HCT116 (cell line): ENCODE measurements around the gene SMNDC1. TPM values are rescaled to one million over a fixed set of nuclear protein-coding genes. Genes with fewer than 3 reads are reported as not detected.

ENCODE experiments used
- ATAC-seq: fragments of 200-7000 bp; cut with Tn5 transposase; 2 replicates; pipeline ENCODE4 v1.9.1; 2020; ENCODE audit warnings: mild to moderate bottlenecking, moderate library complexity
- BruUV-seq: library from RNA; stranded (reverse); fragments of 400-500 nt; replicated peaks from 2 replicates; lab custom pipeline; 2021; lab: Mats Ljungman, UMichigan
- CTCF ChIA-PET: fragments of 300-600 bp; sonication (Branson Sonifier 250); formaldehyde crosslinking; loops from one replicate; lab custom pipeline; 2021; ENCODE audit warnings: antibody characterized with exemption; lab: Charles Lee
- POLR2A ChIA-PET: fragments of 300-600, 350-600 bp; sonication (Branson Sonifier 250); formaldehyde crosslinking; loops from one replicate; lab custom pipeline; 2021; ENCODE audit warnings: antibody characterized with exemption; lab: Charles Lee
- RAD21 ChIA-PET, 2 experiments: fragments of 300-600 bp; sonication (Branson Sonifier 250); formaldehyde crosslinking; loops; one replicate each; lab custom pipeline; 2023; ENCODE audit warnings: low total read pairs in 2 of 2; ENCODE audit not compliant: uncharacterized antibody in 2 of 2, unreplicated experiment in 2 of 2, low non-redundant PET in 1 of 2; lab: Charles Lee
- DNase-seq: peaks from one replicate; pipeline ENCODE4 v3.0.0-alpha.2; 2010; ENCODE audit warnings: low read depth, low spot score
- H2AFZ ChIP-seq: fragments of 200-600 bp; shearing (Covaris generic), sonication (generic); 2 replicates; pipeline ENCODE4 v1.6.1; 2017; ENCODE audit warnings: low read depth, mixed run types, mixed read lengths, antibody characterized with exemption, low read length; ENCODE audit not compliant: poor library complexity, severe bottlenecking
- H3K27ac ChIP-seq: 2 replicates; pipeline ENCODE4 v1.5.1; 2012; ENCODE audit warnings: low read depth, low read length
- H3K27me3 ChIP-seq: fragments of 200-600 bp; sonication (generic); 2 replicates; pipeline ENCODE4 v1.6.1; 2016; ENCODE audit warnings: mixed run types, low read length, mixed read lengths; ENCODE audit not compliant: insufficient read depth
- H3K36me3 ChIP-seq, 2 experiments: fragments of 200-500 bp in 1 of 2; fragments of 200-600 bp in 1 of 2; sonication (Bioruptor generic) in 1 of 2; sonication (generic) in 1 of 2; 2 replicates each; pipeline versions ENCODE4 v1.5.1 to v1.6.1; 2014 to 2016; ENCODE audit warnings: low read length in 2 of 2, inconsistent platforms in 1 of 2, mixed read lengths in 1 of 2, mixed run types in 1 of 2; ENCODE audit not compliant: insufficient read depth in 2 of 2, control insufficient read depth in 1 of 2
- H3K4me1 ChIP-seq, 2 experiments: fragments of 200-600 bp in 1 of 2; sonication (generic) in 1 of 2; 2 replicates each; pipeline versions ENCODE4 v1.5.1 to v1.6.1; 2012 to 2017; ENCODE audit warnings: low read length in 2 of 2, inconsistent platforms in 1 of 2, mild to moderate bottlenecking in 1 of 2, mixed read lengths in 1 of 2, mixed run types in 1 of 2, moderate library complexity in 1 of 2; ENCODE audit not compliant: insufficient read depth in 2 of 2, control insufficient read depth in 1 of 2
- H3K4me2 ChIP-seq: fragments of 200-600 bp; sonication (generic); 2 replicates; pipeline ENCODE4 v1.6.1; 2017; ENCODE audit warnings: mixed run types, low read length, mixed read lengths
- H3K4me3 ChIP-seq, 2 experiments: fragments of 200-600 bp in 1 of 2; sonication (generic) in 1 of 2; replicated peaks in 1 of 2; 2 replicates each; pipeline ENCODE4 v1.5.1; 2011 to 2016; ENCODE audit warnings: low read length in 2 of 2, control low read depth in 1 of 2, low read depth in 1 of 2, mild to moderate bottlenecking in 1 of 2, mixed read lengths in 1 of 2, mixed run types in 1 of 2
- H3K79me2 ChIP-seq: fragments of 200-600 bp; sonication (generic); 2 replicates; pipeline ENCODE4 v1.6.1; 2017; ENCODE audit warnings: mild to moderate bottlenecking, mixed run types, low read length, moderate library complexity, mixed read lengths; ENCODE audit not compliant: insufficient read depth
- H3K9ac ChIP-seq: fragments of 200-600 bp; sonication (generic); 2 replicates; pipeline ENCODE4 v1.6.1; 2016; ENCODE audit warnings: low read length, mixed read lengths
- H3K9me2 ChIP-seq: fragments of 200-600 bp; sonication (generic), shearing (Covaris generic); 2 replicates; pipeline ENCODE4 v1.6.1; 2017; ENCODE audit warnings: mixed run types, mild to moderate bottlenecking, moderate library complexity; ENCODE audit not compliant: insufficient read depth
- H3K9me3 ChIP-seq, 2 experiments: fragments of 200-500 bp in 1 of 2; fragments of 200-600 bp in 1 of 2; sonication (Bioruptor generic) in 1 of 2; sonication (generic) in 1 of 2; 2 replicates each; pipeline ENCODE4 v1.6.1; 2014 to 2017; ENCODE audit warnings: low read length in 2 of 2, mixed read lengths in 2 of 2, inconsistent platforms in 1 of 2, low read depth in 1 of 2, mild to moderate bottlenecking in 1 of 2, mixed run types in 1 of 2, moderate library complexity in 1 of 2; ENCODE audit not compliant: control insufficient read depth in 1 of 2, insufficient read depth in 1 of 2
- H4K20me1 ChIP-seq: fragments of 200-600 bp; sonication (generic), shearing (Covaris generic); 2 replicates; pipeline ENCODE4 v1.6.1; 2017; ENCODE audit warnings: mixed run types, mild to moderate bottlenecking, moderate library complexity; ENCODE audit not compliant: insufficient read depth
- EZH2 ChIP-seq: fragments of 200-600 bp; sonication (generic); IDR thresholded peaks from 2 replicates; pipeline ENCODE4 v1.6.1; 2017; ENCODE audit warnings: antibody characterized with exemption, mixed run types
- EZH2phosphoT487 ChIP-seq: fragments of 200-600 bp; IDR thresholded peaks from 2 replicates; pipeline ENCODE4 v1.6.1; 2018; ENCODE audit warnings: antibody characterized with exemption, borderline replicate concordance
- FOSL1 ChIP-seq: IDR thresholded peaks from 2 replicates; pipeline ENCODE4 v1.6.1; 2012; ENCODE audit warnings: low read depth
- JUND ChIP-seq: IDR thresholded peaks from 2 replicates; pipeline ENCODE4 v1.6.1; 2012
- POLR2AphosphoS5 ChIP-seq: IDR thresholded peaks from 2 replicates; pipeline ENCODE4 v1.6.1; 2011; ENCODE audit warnings: mild to moderate bottlenecking, low read depth, low read length, moderate library complexity
- SIN3A ChIP-seq: IDR thresholded peaks from 2 replicates; pipeline ENCODE4 v1.6.1; 2012; ENCODE audit warnings: low read depth
- SRF ChIP-seq: IDR thresholded peaks from 2 replicates; pipeline ENCODE4 v1.6.1; 2012; ENCODE audit warnings: low read depth
- TCF7L2 ChIP-seq: IDR thresholded peaks from 2 replicates; pipeline ENCODE4 v1.7.0; 2011; ENCODE audit warnings: borderline replicate concordance, inconsistent platforms; ENCODE audit not compliant: insufficient read depth, insufficient read length; ENCODE audit errors: extremely low read depth
- YY1 ChIP-seq: IDR thresholded peaks from 2 replicates; pipeline ENCODE4 v1.6.1; 2011; ENCODE audit warnings: low read length, low read depth, moderate library complexity, mild to moderate bottlenecking; ENCODE audit not compliant: insufficient replicate concordance; ENCODE audit errors: extremely low read depth
- ZFX ChIP-seq: fragments of 450-650 bp; IDR thresholded peaks from 2 replicates; pipeline ENCODE4 v1.6.1; 2017
- intact Hi-C: fragments of 100-400 bp; cut with micrococcal nuclease; formaldehyde crosslinking; loops from 2 replicates; pipeline ENCODE4 v1.10.0; 2022
- total RNA-seq: library from RNA; stranded (reverse); gene quantifications from one replicate; pipeline ENCODE4 v1.2.1, GENCODE V29; 2021; ENCODE audit not compliant: unreplicated experiment
- TF ChIP-seq, protein P1 (sequence below): IDR thresholded peaks from 2 replicates; pipeline ENCODE4 v1.6.1; 2011; ENCODE audit warnings: mild to moderate bottlenecking, low read length, moderate library complexity; ENCODE audit not compliant: insufficient replicate concordance; ENCODE audit errors: extremely low read depth
- TF ChIP-seq, protein P2 (sequence below): IDR thresholded peaks from 2 replicates; pipeline ENCODE4 v1.6.1; 2012; ENCODE audit warnings: low read depth
- TF ChIP-seq, protein P3 (sequence below): IDR thresholded peaks from 2 replicates; pipeline ENCODE4 v1.6.1; 2012

Gene SMNDC1
- total RNA-seq, 1 experiment from 2014 or later: 61.7 TPM

- Histone ChIP-seq H3K27me3 (no peaks in the 10 kb centered on the region), H3K36me3 (no peaks in the 10 kb centered on the region; a peak in 1 of 4 replicates)
- no peak for ATAC-seq
Observed at GRCh38 chr10:110259317-110259716, 45.4 kb downstream of the SMNDC1 start.

More at GRCh38 chr10:110259317-110259716, 45.4 kb downstream of the SMNDC1 start:
- DNase-seq: no peak
- POLR2A ChIA-PET: no interaction called here
- H2AFZ ChIP-seq: no peak overlapping the region
- TF ChIP-seq YY1 (no peak), SIN3A (no peak), ZFX (no peak), TCF7L2 (no peak), EZH2 (no peak), FOSL1 (no peak), SRF (no peak), JUND (no peak), POLR2AphosphoS5 (no peak), EZH2phosphoT487 (no peak)
- TF ChIP-seq, protein P1, sequence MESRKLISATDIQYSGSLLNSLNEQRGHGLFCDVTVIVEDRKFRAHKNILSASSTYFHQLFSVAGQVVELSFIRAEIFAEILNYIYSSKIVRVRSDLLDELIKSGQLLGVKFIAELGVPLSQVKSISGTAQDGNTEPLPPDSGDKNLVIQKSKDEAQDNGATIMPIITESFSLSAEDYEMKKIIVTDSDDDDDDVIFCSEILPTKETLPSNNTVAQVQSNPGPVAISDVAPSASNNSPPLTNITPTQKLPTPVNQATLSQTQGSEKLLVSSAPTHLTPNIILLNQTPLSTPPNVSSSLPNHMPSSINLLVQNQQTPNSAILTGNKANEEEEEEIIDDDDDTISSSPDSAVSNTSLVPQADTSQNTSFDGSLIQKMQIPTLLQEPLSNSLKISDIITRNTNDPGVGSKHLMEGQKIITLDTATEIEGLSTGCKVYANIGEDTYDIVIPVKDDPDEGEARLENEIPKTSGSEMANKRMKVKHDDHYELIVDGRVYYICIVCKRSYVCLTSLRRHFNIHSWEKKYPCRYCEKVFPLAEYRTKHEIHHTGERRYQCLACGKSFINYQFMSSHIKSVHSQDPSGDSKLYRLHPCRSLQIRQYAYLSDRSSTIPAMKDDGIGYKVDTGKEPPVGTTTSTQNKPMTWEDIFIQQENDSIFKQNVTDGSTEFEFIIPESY: no peak
- TF ChIP-seq, protein P2, sequence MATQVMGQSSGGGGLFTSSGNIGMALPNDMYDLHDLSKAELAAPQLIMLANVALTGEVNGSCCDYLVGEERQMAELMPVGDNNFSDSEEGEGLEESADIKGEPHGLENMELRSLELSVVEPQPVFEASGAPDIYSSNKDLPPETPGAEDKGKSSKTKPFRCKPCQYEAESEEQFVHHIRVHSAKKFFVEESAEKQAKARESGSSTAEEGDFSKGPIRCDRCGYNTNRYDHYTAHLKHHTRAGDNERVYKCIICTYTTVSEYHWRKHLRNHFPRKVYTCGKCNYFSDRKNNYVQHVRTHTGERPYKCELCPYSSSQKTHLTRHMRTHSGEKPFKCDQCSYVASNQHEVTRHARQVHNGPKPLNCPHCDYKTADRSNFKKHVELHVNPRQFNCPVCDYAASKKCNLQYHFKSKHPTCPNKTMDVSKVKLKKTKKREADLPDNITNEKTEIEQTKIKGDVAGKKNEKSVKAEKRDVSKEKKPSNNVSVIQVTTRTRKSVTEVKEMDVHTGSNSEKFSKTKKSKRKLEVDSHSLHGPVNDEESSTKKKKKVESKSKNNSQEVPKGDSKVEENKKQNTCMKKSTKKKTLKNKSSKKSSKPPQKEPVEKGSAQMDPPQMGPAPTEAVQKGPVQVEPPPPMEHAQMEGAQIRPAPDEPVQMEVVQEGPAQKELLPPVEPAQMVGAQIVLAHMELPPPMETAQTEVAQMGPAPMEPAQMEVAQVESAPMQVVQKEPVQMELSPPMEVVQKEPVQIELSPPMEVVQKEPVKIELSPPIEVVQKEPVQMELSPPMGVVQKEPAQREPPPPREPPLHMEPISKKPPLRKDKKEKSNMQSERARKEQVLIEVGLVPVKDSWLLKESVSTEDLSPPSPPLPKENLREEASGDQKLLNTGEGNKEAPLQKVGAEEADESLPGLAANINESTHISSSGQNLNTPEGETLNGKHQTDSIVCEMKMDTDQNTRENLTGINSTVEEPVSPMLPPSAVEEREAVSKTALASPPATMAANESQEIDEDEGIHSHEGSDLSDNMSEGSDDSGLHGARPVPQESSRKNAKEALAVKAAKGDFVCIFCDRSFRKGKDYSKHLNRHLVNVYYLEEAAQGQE: no peak
- TF ChIP-seq, protein P3, sequence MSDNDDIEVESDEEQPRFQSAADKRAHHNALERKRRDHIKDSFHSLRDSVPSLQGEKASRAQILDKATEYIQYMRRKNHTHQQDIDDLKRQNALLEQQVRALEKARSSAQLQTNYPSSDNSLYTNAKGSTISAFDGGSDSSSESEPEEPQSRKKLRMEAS: no peak
- H3K9me3 ChIP-seq: no peaks in the 10 kb centered on the region
- no peak overlapping the region for H3K9ac ChIP-seq
- CTCF ChIA-PET: interaction anchor here (1.1 kb wide), 1 partner anchor 46 kb away, joined by 3 read pairs; the partner anchor contains the start of gene SMNDC1
- H3K9me2 ChIP-seq: no peaks in the 10 kb centered on the region
- BruUV-seq: no TSS peak
- no peaks in the 10 kb centered on the region for H4K20me1 ChIP-seq
- no peaks in the 10 kb centered on the region for H3K4me1 ChIP-seq
- intact Hi-C loops: no loop called here
- H3K27ac ChIP-seq: no peak overlapping the region
- no peak overlapping the region for H3K4me3 ChIP-seq
- no peak overlapping the region for H3K4me2 ChIP-seq
- no peaks in the 10 kb centered on the region for H3K79me2 ChIP-seq
- RAD21 ChIA-PET: no interaction called here
